Activated CD4-positive, alpha-beta T cell treated with anti-CD3 and anti-CD28 coated beads for 36 hours (primary cell): ENCODE data around the gene SUMF2. TPM values are rescaled to one million over a fixed set of nuclear protein-coding genes. Genes with fewer than 3 reads are reported as not detected.
"Not testable (repeated sequence)": the region's sequence is repeated elsewhere in the genome, so short reads cannot be mapped to it uniquely, and the experiment has no call there.

Experiments
- ATAC-seq: fragments of 200-7000 bp; cut with Tn5 transposase; one replicate; pipeline ENCODE4 v1.10.0; 2021; ENCODE audit warnings: mild to moderate bottlenecking, moderate library complexity
- CTCF ChIA-PET: fragments of 350-600 bp; sonication (Branson Sonifier 250); formaldehyde crosslinking; loops from one replicate; lab custom pipeline; 2021; ENCODE audit warnings: antibody characterized with exemption; lab: Charles Lee
- POLR2A ChIA-PET: fragments of 350-600 bp; sonication (Branson Sonifier 250); formaldehyde crosslinking; loops from one replicate; lab custom pipeline; 2021; ENCODE audit warnings: antibody characterized with exemption, inconsistent platforms; lab: Charles Lee
- DNase-seq: peaks from one replicate; pipeline ENCODE4 v3.0.0-alpha.2; 2020
- H3K27ac Mint-ChIP-seq: one replicate; pipeline ENCODE4 v1.8.0; 2021; ENCODE audit warnings: mixed read lengths
- H3K27me3 Mint-ChIP-seq: one replicate; pipeline ENCODE4 v1.8.0; 2021; ENCODE audit warnings: mixed read lengths
- H3K36me3 Mint-ChIP-seq: one replicate; pipeline ENCODE4 v1.8.0; 2021; ENCODE audit warnings: low read depth, mixed read lengths
- H3K4me1 Mint-ChIP-seq: one replicate; pipeline ENCODE4 v1.8.0; 2021; ENCODE audit warnings: mixed read lengths
- H3K4me3 Mint-ChIP-seq: one replicate; pipeline ENCODE4 v1.8.0; 2021; ENCODE audit warnings: mild to moderate bottlenecking, moderate library complexity, mixed read lengths
- H3K9me3 Mint-ChIP-seq: one replicate; pipeline ENCODE4 v1.8.0; 2021; ENCODE audit warnings: low read depth, mixed read lengths
- intact Hi-C, 2 experiments: fragments of 100-400 bp; cut with DNase I in 1 of 2; cut with micrococcal nuclease in 1 of 2; formaldehyde crosslinking; loops; one replicate each; pipeline versions ENCODE4 v1.14.2 to v1.15.1; 2022 to 2024; cut with DNase I, micrococcal nuclease
- total RNA-seq, 2 experiments: library from RNA; stranded (reverse); gene quantifications; one replicate each; pipeline ENCODE4 v1.2.3, GENCODE V29; 2021

The SUMF2 gene
- total RNA-seq, 2 experiments from 2014 or later: 117 to 128 TPM

GRCh38 chr7:56086761-56087160 lies 22.7 kb downstream of the SUMF2 start:
- ChIA-PET CTCF (interaction anchor here (0.6 kb wide), 1 partner anchor 60 kb away, joined by 4 read pairs; no protein-coding TSS in a partner anchor), POLR2A (no interaction called here)
- peaks cover 15% of the 10 kb centered on the region for H3K36me3 Mint-ChIP-seq
- no peak for DNase-seq
- no peak overlapping the region for H3K4me3 Mint-ChIP-seq
- intact Hi-C loops: no loop called here
- no peak for ATAC-seq
- H3K4me1 Mint-ChIP-seq: no peaks in the 10 kb centered on the region
- H3K27me3 Mint-ChIP-seq: no peaks in the 10 kb centered on the region
- H3K27ac Mint-ChIP-seq: no peak overlapping the region
- H3K9me3 Mint-ChIP-seq: no peaks in the 10 kb centered on the region

- no peaks in the 10 kb centered on the region for H3K9me3 Mint-ChIP-seq
- peaks cover 13% of the 10 kb centered on the region for H3K36me3 Mint-ChIP-seq
- POLR2A ChIA-PET: no interaction called here
- no peak overlapping the region for H3K4me3 Mint-ChIP-seq
- no peaks in the 10 kb centered on the region for H3K27me3 Mint-ChIP-seq
- H3K27ac Mint-ChIP-seq: no peak overlapping the region
- no peaks in the 10 kb centered on the region for H3K4me1 Mint-ChIP-seq
- intact Hi-C loops: no loop called here
- DNase-seq (no peak), ATAC-seq (no peak)
- CTCF ChIA-PET: no interaction called here
Observed at GRCh38 chr7:56087445-56087844, 23.4 kb downstream of the SUMF2 start.

DNA sequence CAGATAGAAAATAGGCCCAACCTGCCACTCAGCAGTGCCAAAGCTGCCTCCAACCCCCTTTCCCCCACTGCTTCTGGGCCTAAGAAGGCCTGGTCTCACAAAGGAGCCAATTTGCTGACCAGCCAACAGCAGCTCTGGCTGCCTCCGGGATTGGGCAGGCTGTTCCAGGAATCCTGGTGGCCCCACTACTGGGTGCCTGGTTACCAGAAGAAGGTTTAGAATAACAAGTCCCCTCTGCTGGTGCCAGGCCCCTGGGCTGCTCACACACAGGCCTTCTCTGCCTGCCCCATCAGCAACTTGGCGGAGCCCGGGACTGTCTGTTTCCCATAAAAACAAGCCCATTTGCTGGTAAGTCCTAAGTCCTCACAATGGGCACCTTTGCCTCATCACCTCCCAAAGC lies 27.5 kb downstream of the SUMF2 start:
- peaks cover 10% of the 10 kb centered on the region for H3K36me3 Mint-ChIP-seq
- no peaks in the 10 kb centered on the region for H3K4me1 Mint-ChIP-seq
- DNase-seq (no peak), ATAC-seq (no peak)
- H3K9me3 Mint-ChIP-seq: no peaks in the 10 kb centered on the region
- H3K27ac Mint-ChIP-seq: no peak overlapping the region
- ChIA-PET CTCF (interaction anchor here (0.8 kb wide), 1 partner anchor 17 kb away, joined by 3 read pairs; no protein-coding TSS in a partner anchor), POLR2A (no interaction called here)
- no peak overlapping the region for H3K4me3 Mint-ChIP-seq
- intact Hi-C loops: no loop called here
- no peaks in the 10 kb centered on the region for H3K27me3 Mint-ChIP-seq

- H3K27me3 Mint-ChIP-seq, H3K4me1 Mint-ChIP-seq, H3K36me3 Mint-ChIP-seq, H3K9me3 Mint-ChIP-seq, CTCF ChIA-PET, H3K27ac Mint-ChIP-seq, intact Hi-C loops, ATAC-seq, DNase-seq, POLR2A ChIA-PET, H3K4me3 Mint-ChIP-seq: not testable (repeated sequence)
Observed at GRCh38 chr7:56092388-56092787, 28.3 kb downstream of the SUMF2 start.

DNA sequence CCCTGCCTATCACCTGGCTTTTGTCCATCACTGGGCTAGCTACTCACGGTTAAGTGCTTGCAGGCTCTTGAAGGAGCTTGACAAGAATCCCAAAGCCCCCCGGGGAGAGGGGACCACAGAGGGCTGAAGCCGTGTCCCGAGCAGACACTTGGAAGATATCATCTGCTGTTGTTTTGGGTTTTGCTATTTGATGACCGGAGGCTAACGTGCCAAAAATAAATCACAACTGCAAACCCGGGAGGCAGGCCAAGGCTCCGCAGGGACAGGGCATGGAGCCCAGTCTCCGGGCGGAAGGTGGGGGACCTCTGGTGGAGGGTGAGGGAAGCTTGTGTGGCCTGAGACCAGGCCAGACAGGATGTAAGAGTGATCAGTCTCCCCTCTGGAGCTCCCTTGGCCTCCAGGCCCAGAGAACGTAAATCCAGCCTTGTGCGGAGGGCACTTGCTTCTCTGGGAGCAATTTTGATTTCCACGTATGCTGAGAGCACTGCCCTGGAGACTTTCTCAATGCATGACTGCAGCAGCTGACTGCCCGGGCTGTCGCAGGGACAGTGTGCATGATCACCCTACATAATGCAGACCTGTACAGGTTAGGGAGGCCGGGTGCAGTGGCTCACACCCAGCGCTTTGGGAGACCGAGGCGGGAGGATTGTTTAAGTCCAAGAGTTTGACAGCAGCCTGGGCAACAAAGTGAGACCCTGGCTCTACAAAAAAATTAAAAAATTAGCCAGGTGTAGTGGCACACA lies 28.9 kb downstream of the SUMF2 start, which contains the start of gene PHKG1:
PHKG1 (minus strand) TSS at position 164 of the 743 bp plus-strand sequence. CDS start 4,011 bp downstream, outside the sequence.
- no peak for DNase-seq
- ChIA-PET POLR2A (interaction anchor here (0.5 kb wide), 1 partner anchor 8 kb away, joined by 3 read pairs; no protein-coding TSS in a partner anchor), CTCF (no interaction called here)
- peaks cover 11% of the 10 kb centered on the region for H3K36me3 Mint-ChIP-seq
- no peaks in the 10 kb centered on the region for H3K27me3 Mint-ChIP-seq
- H3K27ac Mint-ChIP-seq: no peak within 1 kb of the TSS
- H3K4me1 Mint-ChIP-seq: no peaks in the 10 kb centered on the region
- no peak for ATAC-seq
- H3K4me3 Mint-ChIP-seq: no peak within 1 kb of the TSS
- intact Hi-C loops: no loop called here
- no peaks in the 10 kb centered on the region for H3K9me3 Mint-ChIP-seq

DNA sequence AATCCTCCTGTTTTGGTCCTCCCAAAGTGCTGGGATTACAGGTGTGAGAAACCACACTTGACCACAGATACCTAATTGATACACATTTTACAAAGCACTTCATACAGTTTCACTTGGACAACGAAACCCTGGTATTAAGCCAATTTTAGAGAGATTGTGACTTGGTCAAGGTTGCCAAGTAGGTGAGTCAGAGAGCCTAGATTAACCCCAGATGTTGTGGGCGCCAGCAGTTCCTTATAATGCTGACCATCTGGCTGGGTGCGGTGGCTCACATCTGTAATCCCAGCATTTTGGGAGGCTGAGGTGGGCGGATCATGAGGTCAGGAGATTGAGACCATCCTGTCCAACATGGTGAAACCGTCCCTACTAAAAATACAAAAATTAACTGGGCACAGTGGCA lies 33.6 kb downstream of the SUMF2 start:
- H3K36me3 Mint-ChIP-seq: peaks cover 31% of the 10 kb centered on the region
- H3K27ac Mint-ChIP-seq: no peak overlapping the region
- intact Hi-C loops: no loop called here
- no peak overlapping the region for H3K4me3 Mint-ChIP-seq
- no peaks in the 10 kb centered on the region for H3K27me3 Mint-ChIP-seq
- ChIA-PET CTCF (no interaction called here), POLR2A (interaction anchor here (0.6 kb wide), 2 partner anchors 777 to 850 kb away, joined by 4 to 6 read pairs; no protein-coding TSS in a partner anchor)
- ATAC-seq (no peak), DNase-seq (no peak)
- H3K4me1 Mint-ChIP-seq: no peaks in the 10 kb centered on the region
- no peaks in the 10 kb centered on the region for H3K9me3 Mint-ChIP-seq

DNA sequence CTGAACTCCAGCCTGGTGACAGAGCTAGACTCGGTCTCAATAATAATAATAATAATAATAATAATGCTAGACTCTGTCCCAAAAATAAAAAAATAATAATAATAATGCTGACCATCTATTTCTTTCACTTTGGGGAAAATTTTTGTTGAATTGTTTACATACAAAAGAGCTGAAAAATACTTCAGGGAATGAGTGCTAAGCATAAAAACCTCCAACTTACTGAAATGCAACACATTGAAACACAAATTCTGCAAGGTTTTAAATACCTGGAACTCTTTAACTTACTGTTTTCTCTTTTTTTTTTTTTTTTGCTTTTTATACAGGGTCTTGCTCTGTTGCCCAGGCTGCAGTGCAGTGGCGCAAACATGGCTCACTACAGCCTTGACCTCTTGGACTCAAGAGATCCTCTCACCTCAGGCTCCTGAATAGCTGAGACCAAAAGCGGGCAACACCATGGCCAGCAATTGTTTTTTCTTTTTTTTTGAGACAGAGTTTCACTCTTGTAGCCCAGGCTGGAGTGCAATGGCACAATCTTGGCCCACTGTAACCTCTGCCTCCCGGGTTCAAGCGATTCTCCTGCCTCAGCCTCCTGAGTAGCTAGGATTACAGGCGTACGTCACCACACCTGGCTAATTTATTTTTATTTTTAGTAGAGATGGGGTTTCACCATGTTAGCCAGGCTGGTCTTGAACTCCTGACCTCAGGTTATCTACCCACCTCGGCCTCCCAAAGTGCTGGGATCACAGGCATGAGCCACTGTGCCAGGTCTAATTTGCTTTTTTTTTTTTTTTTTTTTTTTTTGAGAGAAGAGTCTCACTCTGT lies 34.3 kb downstream of the SUMF2 start:
- CTCF ChIA-PET, ATAC-seq: not testable (repeated sequence)
- H3K36me3 Mint-ChIP-seq: peaks cover 34% of the 10 kb centered on the region

DNA sequence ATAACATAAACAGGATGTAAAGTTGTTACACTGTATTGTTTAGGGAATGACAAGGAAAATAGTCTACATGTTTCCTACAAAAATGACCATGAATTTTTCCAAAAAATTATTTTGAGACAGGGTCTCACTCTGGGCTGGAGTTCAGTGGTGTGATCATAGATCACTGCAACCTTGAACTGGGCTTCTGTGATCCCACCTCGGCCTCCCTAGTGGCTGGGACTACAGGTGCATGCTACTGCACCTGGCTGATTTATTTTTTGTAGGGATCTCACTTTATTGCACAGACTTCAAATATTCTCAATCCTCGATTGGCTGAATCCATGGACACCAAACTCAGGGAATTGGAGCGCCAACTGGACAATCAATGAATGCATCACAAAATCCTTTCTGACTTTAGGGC lies 35.6 kb downstream of the SUMF2 start:
- peaks cover 41% of the 10 kb centered on the region for H3K36me3 Mint-ChIP-seq
- ChIA-PET CTCF (no interaction called here), POLR2A (no interaction called here)
- intact Hi-C loops: no loop called here
- DNase-seq (no peak), ATAC-seq (no peak)
- no peaks in the 10 kb centered on the region for H3K27me3 Mint-ChIP-seq
- peaks cover 8% of the 10 kb centered on the region for H3K4me1 Mint-ChIP-seq
- no peak overlapping the region for H3K27ac Mint-ChIP-seq
- H3K9me3 Mint-ChIP-seq: no peaks in the 10 kb centered on the region
- H3K4me3 Mint-ChIP-seq: no peak overlapping the region

More for the DNA sequence above, 34.3 kb downstream of the SUMF2 start:
- H3K27ac Mint-ChIP-seq, intact Hi-C loops, DNase-seq, H3K4me3 Mint-ChIP-seq, H3K4me1 Mint-ChIP-seq, H3K9me3 Mint-ChIP-seq, H3K27me3 Mint-ChIP-seq: not testable (repeated sequence)
- POLR2A ChIA-PET: interaction anchor here (0.5 to 0.7 kb wide), 5 partner anchors 31 to 851 kb away, joined by 3 to 6 read pairs (median 4); no protein-coding TSS in a partner anchor

GRCh38 chr7:56104138-56104537 lies 40.1 kb downstream of the SUMF2 start:
- peak overlapping the region; percentile 90 for H3K4me3 Mint-ChIP-seq
- H3K27ac Mint-ChIP-seq, ATAC-seq, intact Hi-C loops, H3K9me3 Mint-ChIP-seq, H3K27me3 Mint-ChIP-seq, DNase-seq: not testable (repeated sequence)
- H3K4me1 Mint-ChIP-seq: peaks cover 32% of the 10 kb centered on the region
- CTCF ChIA-PET: interaction anchor here (0.6 kb wide), 1 partner anchor 20 kb away, joined by 3 read pairs; no protein-coding TSS in a partner anchor
- POLR2A ChIA-PET: interaction anchor here (1.1 kb wide), 1 partner anchor 25 kb away, joined by 3 read pairs; no protein-coding TSS in a partner anchor
- H3K36me3 Mint-ChIP-seq: peaks cover 55% of the 10 kb centered on the region

- Mint-ChIP-seq H3K27ac (peak overlapping the region; percentile 99), H3K9me3 (peaks cover 4% of the 10 kb centered on the region), H3K4me1 (peaks cover 34% of the 10 kb centered on the region), H3K27me3 (no peaks in the 10 kb centered on the region), H3K4me3 (peak overlapping the region; percentile 90), H3K36me3 (peaks cover 50% of the 10 kb centered on the region)
- intact Hi-C loops: loop anchor here in 1 of 2 experiments (5.0 kb wide), 2 partner anchors 153 to 218 kb away; partner anchors contain the start of genes MRPS17 and ZNF713
- ChIA-PET CTCF (interaction anchor here (1.0 to 1.5 kb wide), 4 partner anchors 31 to 140 kb away, joined by 3 to 6 read pairs (median 4); partner anchors contain the start of gene SUMF2), POLR2A (interaction anchor here (0.6 to 0.9 kb wide), 3 partner anchors 11 to 572 kb away, joined by 3 read pairs; partner anchors contain the start of gene PSPH)
- peak; percentile 56 for DNase-seq
- peak; percentile 35 for ATAC-seq
Observed at GRCh38 chr7:56105508-56105907, 41.4 kb downstream of the SUMF2 start.
